Small intestine (tissue), 16 donors: ENCODE data around the gene DLAT. TPM values are rescaled to one million over a fixed set of nuclear protein-coding genes. Genes with fewer than 3 reads are reported as not detected.

Experiments used
- DNase-seq, 2 donors: peaks; one replicate each; pipeline versions ENCODE4 v3.0.0 to v3.0.0-alpha.2; 2013
- FAIRE-seq: peaks from 2 replicates; lab custom pipeline; 2012; peaks lifted over from hg19 to GRCh38; lab: Jason Lieb, UNC
- H3K27ac ChIP-seq, 3 donors: one replicate each; pipeline ENCODE4 v1.5.1; 2013; ENCODE audit warnings: low read length in 2 of 3, mild to moderate bottlenecking in 2 of 3, control low read depth in 1 of 3, inconsistent platforms in 1 of 3, low read depth in 1 of 3, moderate library complexity in 1 of 3
- H3K27me3 ChIP-seq, 3 donors: one replicate each; pipeline ENCODE4 v1.6.1; 2013; ENCODE audit warnings: low read length in 3 of 3, inconsistent platforms in 1 of 3; ENCODE audit not compliant: control insufficient read depth in 3 of 3, insufficient read depth in 3 of 3
- H3K36me3 ChIP-seq, 3 donors: one replicate each; pipeline ENCODE4 v1.6.1; 2013; ENCODE audit warnings: low read length in 3 of 3, inconsistent platforms in 1 of 3, low read depth in 1 of 3, mild to moderate bottlenecking in 1 of 3, moderate library complexity in 1 of 3; ENCODE audit not compliant: control insufficient read depth in 3 of 3, insufficient read depth in 2 of 3
- H3K4me1 ChIP-seq, 3 donors: one replicate each; pipeline ENCODE4 v1.6.1; 2013; ENCODE audit warnings: low read length in 2 of 3, inconsistent platforms in 1 of 3, low read depth in 1 of 3, mild to moderate bottlenecking in 1 of 3, moderate library complexity in 1 of 3; ENCODE audit not compliant: control insufficient read depth in 3 of 3, insufficient read depth in 2 of 3
- H3K4me3 ChIP-seq, 3 donors: one replicate each; pipeline ENCODE4 v1.5.1; 2013; ENCODE audit warnings: low read length in 3 of 3, control low read depth in 1 of 3, inconsistent platforms in 1 of 3, low read depth in 1 of 3, mild to moderate bottlenecking in 1 of 3, moderate library complexity in 1 of 3
- H3K9me3 ChIP-seq, 2 donors: one replicate each; pipeline ENCODE4 v1.6.1; 2013; ENCODE audit warnings: low read depth in 1 of 2, low read length in 1 of 2; ENCODE audit not compliant: control insufficient read depth in 2 of 2, insufficient read depth in 1 of 2
- WGBS, 3 donors: extraction: QIAGEN DNeasy Blood & Tissue Kit; methylation state at CpG; one replicate each; pipeline ENCODE4 v1.1.7; 2013; 5-methylcytosine and 5-hydroxymethylcytosine counted together
- long read RNA-seq, 10 donors: transcript quantifications; one replicate each; lab custom pipeline, GENCODE V29; 2026
- polyA plus RNA-seq, 4 donors: library from polyadenylated mRNA; stranded (reverse) in 3 of 4; unstranded in 1 of 4; fragments of 200-250 nt in 3 of 4; fragments of 120-200 nt in 1 of 4; gene quantifications; one replicate each; pipeline versions ENCODE4 v1.2.1 to v1.2.3, GENCODE V29; 2013
- donor health status: healthy with polysubstance abuse.
- donor health status: control.
- donor health status: control.
- donor health status: Bipolar disorder and iron deficiency.
- donor health status: healthy.

DLAT gene
- 10 to 100 TPM; 24.0 to 28.4 (median 24.5) TPM for polyA plus RNA-seq
- long read RNA-seq, donor 1, full-length matches to known transcripts, result 8 of 19 reads
- long read RNA-seq, donor 1, partial matches to known transcripts, result 11 of 19 reads
- long read RNA-seq, donor 1, other reads (novel, unspliced or antisense), result 0 of 19 reads
- long read RNA-seq, donor 2, full-length matches to known transcripts, result 2 of 2 reads
- long read RNA-seq, donor 2, partial matches to known transcripts, result 0 of 2 reads
- long read RNA-seq, donor 2, other reads (novel, unspliced or antisense), result 0 of 2 reads
- long read RNA-seq, donor 3, partial matches to known transcripts, result 6 of 6 reads
- long read RNA-seq, donor 3, other reads (novel, unspliced or antisense), result 0 of 6 reads
- long read RNA-seq, donor 4, result 0 reads
- long read RNA-seq, donor 5, full-length matches to known transcripts, result 1 of 1 reads
- long read RNA-seq, donor 5, partial matches to known transcripts, result 0 of 1 reads
- long read RNA-seq, donor 5, other reads (novel, unspliced or antisense), result 0 of 1 reads
- long read RNA-seq, donor 6, full-length matches to known transcripts, result 6 of 11 reads
- long read RNA-seq, donor 6, partial matches to known transcripts, result 5 of 11 reads
- long read RNA-seq, donor 6, other reads (novel, unspliced or antisense), result 0 of 11 reads
- long read RNA-seq, donor 7, result 0 reads
- long read RNA-seq, donor 8, result 0 reads
- long read RNA-seq, donor 9, result 0 reads
- long read RNA-seq, donor 10, full-length matches to known transcripts, result 5 of 5 reads
- long read RNA-seq, donor 10, partial matches to known transcripts, result 0 of 5 reads
- long read RNA-seq, donor 10, other reads (novel, unspliced or antisense), result 0 of 5 reads

DNA sequence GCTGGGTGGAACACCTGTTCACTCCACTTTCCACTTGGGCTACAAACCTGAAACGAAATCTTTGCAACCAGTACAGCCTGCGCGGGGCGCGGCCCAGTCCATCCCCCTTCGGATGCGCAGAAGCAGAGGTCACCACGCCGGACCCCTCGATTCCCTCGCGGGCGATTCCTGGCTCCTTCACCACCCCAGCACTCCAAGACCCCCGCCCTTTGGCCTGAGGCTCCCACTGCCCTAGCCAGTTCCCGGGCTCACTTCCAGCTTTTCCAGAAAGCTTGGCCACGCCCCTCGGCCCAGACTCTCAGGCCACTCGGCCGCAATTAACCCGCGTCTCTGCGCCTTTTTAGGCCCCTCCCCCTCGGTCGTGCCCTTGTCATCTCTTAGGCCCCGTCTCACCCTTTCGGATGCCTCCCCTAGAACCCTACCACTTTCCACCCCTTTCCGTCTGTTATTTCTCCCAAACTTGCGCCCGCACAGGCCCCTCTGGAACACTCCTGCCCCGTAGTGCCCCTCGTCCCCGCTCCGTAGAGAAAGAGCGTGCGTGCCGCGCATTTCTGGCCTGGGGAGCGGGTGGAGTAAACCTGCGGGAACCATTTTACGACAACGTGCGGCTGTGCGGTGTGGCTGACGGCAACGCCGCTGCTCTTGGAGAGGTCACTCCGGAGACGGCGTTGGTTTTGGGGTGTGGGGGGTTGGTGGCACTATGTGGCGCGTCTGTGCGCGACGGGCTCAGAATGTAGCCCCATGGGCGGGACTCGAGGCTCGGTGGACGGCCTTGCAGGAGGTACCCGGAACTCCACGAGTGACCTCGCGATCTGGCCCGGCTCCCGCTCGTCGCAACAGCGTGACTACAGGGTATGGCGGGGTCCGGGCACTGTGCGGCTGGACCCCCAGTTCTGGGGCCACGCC lies at the start of gene DLAT:
Gene DLAT, plus strand, starts transcription at position 636 of the 906 bp plus-strand sequence. Its CDS starts 65 bp downstream, at position 701.
- Histone ChIP-seq H3K9me3 (no peaks in the 10 kb centered on the region), H3K4me1 (peaks cover 0 to 4% (median 0%) of the 10 kb centered on the region in 3 donors), H3K27me3 (no peaks in the 10 kb centered on the region), H3K36me3 (peaks cover 8 to 15% (median 12%) of the 10 kb centered on the region in 3 donors), H3K27ac (peak within 1 kb of the TSS; percentile 79 to 95 (median 92)), H3K4me3 (peak within 1 kb of the TSS; percentile 64 to 89 (median 74))
- DNase-seq (peak; percentile 91 to 95), FAIRE-seq (no peak)
- 1% methylated on average over 64 to 71 of the region's 71 CpGs for WGBS, 3 donors

DNA sequence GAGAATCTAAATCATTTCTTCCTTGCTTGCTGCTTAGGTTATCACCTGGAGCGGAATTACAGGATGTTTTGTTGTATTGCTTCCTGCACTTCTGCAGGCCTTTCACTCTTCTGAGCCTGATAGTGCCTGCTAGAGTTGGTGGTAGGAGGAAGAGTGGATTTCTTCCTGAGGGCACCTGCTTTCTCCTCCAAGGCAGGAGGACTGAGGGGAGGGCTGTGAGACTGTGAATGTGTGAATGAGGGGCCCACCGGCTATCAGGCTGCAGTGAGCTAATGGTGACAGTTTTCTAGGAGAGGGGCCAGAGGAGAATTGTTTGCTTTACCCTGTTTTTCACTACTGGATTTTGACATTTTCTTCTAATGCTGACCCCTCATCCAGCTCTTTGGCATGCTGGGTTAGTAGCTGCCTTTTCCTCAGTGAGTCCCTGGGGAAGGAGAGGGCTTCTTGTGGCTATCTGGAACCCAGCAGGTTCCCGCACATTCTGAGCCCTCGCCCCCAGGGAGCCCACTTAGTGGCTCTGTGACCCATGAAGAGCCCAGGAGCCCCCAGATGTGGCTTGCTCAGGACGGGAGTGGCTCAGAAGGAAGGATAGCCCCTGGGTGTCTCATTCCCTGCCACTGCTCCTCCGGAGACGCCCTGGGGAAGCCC lies 49.0 kb upstream of the DLAT start:
- DNase-seq, result peak in 1 of 2 donors; percentile 8
- peaks cover 0 to 27% (median 3%) of the 10 kb centered on the region in 3 donors for H3K4me1 ChIP-seq
- WGBS, 3 donors, result 75 to 77% (median 76%) methylated on average over 7 of the region's 7 CpGs
- FAIRE-seq, result no peak
- H3K36me3 ChIP-seq, result peaks cover 0 to 2% (median 0%) of the 10 kb centered on the region in 3 donors
- no peak overlapping the region for H3K4me3 ChIP-seq
- H3K27ac ChIP-seq, result peak overlapping the region in 2 of 3 donors; percentile 60 to 64
- H3K27me3 ChIP-seq, result peaks cover 0 to 18% (median 0%) of the 10 kb centered on the region in 3 donors
- H3K9me3 ChIP-seq, result no peaks in the 10 kb centered on the region

DNA sequence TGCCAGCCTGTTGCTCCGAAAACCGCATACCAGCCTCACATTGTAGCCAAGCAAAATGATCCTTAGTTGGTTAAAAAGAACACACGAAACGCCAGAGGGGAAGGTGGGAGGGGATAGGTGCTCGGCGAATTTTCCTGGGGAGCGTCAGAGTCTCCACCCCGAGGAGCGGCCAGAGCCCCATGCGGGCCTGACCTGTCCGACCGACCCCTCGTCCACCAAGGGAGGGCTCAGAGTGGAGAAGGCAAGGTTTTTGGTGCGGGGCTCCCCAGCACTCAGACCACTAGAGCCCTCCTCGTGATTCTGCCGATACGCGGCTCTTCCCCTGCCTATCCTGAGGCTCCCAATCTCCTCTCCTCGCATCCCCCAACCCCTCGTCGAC lies 48.5 kb upstream of the DLAT start:
- Histone ChIP-seq H3K4me1 (peaks cover 0 to 29% (median 3%) of the 10 kb centered on the region in 3 donors), H3K9me3 (no peaks in the 10 kb centered on the region), H3K36me3 (peaks cover 0 to 2% (median 0%) of the 10 kb centered on the region in 3 donors), H3K4me3 (peak overlapping the region in 2 of 3 donors; percentile 53 to 54), H3K27me3 (peaks cover 0 to 18% (median 0%) of the 10 kb centered on the region in 3 donors), H3K27ac (peak overlapping the region in 2 of 3 donors; percentile 60 to 64)
- no peak for FAIRE-seq
- DNase-seq, result no peak
- WGBS, 3 donors, result 45 to 72% (median 56%) methylated on average over 18 to 21 of the region's 21 CpGs

DNA sequence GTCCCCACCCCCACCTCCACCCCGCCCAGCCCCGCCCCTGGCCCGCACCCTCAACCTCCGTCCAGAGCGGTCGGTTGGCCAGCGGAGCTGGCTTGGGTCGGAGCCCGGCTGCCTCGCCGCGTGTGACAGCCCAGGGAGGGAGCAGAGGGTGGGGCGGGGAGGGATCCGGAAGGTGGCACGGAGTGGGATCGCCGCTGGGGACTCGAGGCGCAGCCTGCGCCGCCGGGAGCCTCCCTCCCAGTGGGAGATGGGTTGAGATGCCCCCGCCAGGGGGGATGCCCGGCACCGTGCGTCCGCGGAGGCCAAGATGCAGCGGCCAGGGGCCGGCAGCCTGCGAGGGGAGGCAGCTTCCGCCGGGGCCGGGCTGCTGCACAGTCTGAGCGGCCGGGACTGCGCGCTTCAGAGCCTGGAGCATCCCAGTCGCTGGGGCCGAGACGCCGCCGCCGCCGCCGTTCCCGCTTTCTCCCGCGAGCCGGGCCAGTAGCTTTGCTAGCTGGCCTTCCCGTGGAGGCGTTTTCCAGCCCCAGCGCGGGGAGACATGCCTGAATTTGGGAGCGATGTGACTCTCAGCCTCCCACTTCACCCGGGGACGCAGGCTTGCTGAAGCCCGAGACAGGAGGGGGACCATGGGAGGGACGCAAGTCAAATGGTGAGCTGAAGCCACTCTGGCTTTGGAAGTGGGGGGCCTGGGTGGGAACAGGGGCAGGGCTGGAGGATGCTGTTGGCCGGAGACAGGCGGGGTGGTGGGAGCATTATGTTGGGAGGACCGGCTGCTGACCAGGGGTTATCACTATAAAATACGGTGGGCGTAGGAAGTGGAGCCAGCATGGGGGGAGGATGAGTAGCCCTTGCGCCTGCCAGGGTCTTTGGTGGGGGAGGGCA lies 47.8 kb upstream of the DLAT start:
- H3K27ac ChIP-seq, result peak overlapping the region in 2 of 3 donors; percentile 8 to 43
- H3K4me1 ChIP-seq, result peaks cover 0 to 30% (median 3%) of the 10 kb centered on the region in 3 donors
- peaks cover 0 to 2% (median 0%) of the 10 kb centered on the region in 3 donors for H3K36me3 ChIP-seq
- no peak for FAIRE-seq
- 2 to 6% (median 2%) methylated on average over 52 to 65 of the region's 65 CpGs for WGBS, 3 donors
- peak; percentile 36 to 70 for DNase-seq
- H3K4me3 ChIP-seq, result peak overlapping the region; percentile 28 to 54 (median 53)
- H3K9me3 ChIP-seq, result no peaks in the 10 kb centered on the region
- peaks cover 0 to 18% (median 0%) of the 10 kb centered on the region in 3 donors for H3K27me3 ChIP-seq

DNA sequence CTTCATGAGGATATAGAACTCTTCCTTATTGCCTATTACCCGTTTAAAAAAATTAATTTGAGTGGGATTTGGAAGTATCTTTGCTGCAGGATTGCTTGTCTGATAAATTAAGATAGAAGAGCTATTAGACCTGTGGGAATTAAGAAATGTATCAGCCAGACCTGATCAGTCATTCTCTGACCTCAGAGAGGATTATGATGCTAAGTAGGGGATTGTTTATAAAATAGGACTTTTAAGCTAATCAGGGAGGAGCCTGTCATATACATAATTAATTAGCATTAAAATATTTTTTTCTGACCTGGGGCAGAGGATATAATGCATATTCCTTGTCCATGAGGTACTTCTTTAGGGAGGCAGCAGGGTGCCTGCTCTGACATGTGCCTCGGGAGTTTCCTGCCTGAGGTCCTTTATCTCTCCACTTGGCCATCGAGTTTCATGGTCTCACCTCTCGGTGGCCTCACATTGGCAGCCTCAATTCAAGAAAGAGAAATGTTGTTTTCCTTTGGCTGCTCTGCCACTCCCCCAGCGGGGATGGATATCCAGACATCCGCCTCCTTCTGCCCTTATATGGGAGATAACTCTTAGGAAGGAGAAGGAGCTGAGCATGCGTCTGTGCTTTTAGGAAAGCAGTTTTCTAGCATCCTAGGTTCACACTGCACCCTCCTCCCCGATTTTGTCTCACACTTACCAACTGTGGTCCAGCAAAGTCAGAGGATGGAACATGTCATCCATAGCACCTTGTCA lies 47.0 kb upstream of the DLAT start:
- DNase-seq, result peak in 1 of 2 donors; percentile 46
- peaks cover 0 to 2% (median 0%) of the 10 kb centered on the region in 3 donors for H3K36me3 ChIP-seq
- peak overlapping the region in 1 of 3 donors; percentile 40 for H3K27ac ChIP-seq
- peaks cover 0 to 18% (median 0%) of the 10 kb centered on the region in 3 donors for H3K27me3 ChIP-seq
- H3K4me1 ChIP-seq, result peaks cover 0 to 30% (median 3%) of the 10 kb centered on the region in 3 donors
- H3K4me3 ChIP-seq, result peak overlapping the region in 1 of 3 donors; percentile 53
- FAIRE-seq, result no peak
- WGBS, 3 donors, result 29 to 46% (median 35%) methylated on average over 8 of the region's 8 CpGs
- H3K9me3 ChIP-seq, result no peaks in the 10 kb centered on the region

DNA sequence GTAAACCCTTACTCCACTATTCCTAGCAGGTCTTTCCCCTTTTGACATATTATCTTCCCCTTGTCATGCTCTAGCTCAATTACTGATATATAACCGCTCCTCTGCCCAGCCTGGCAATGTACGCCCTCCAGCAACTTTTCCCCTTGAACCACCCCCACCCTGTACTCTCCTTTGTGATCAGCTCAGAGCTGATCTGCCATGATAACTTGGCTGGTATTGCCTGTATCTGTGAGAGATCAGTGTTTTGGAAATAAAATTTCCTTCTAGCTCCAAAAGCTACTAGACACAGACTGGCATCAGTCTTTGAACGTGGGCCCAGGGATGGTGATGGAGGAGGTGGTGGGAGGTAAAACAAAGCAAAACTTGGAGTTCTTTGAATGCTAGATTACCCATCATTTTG lies 45.1 kb upstream of the DLAT start:
- no peak overlapping the region for H3K27ac ChIP-seq
- peaks cover 0 to 18% (median 0%) of the 10 kb centered on the region in 3 donors for H3K27me3 ChIP-seq
- H3K36me3 ChIP-seq, result no peaks in the 10 kb centered on the region
- DNase-seq, result no peak
- H3K4me1 ChIP-seq, result peaks cover 0 to 35% (median 3%) of the 10 kb centered on the region in 3 donors
- no peak for FAIRE-seq
- no peaks in the 10 kb centered on the region for H3K9me3 ChIP-seq
- WGBS, 3 donors, result 91 to 92% (median 92%) methylated on average over 3 of the region's 3 CpGs
- H3K4me3 ChIP-seq, result no peak overlapping the region
